Astrocyte of the spinal cord (primary cell): ENCODE data around the gene AMIGO1.
A peak's percentile ranks its signal among the peaks of the same experiment; 100 is the strongest.

Experiments
- DNase-seq: peaks from one replicate; pipeline ENCODE4 v3.0.0; 2011; ENCODE audit warnings: low read depth, low spot score
- H3K4me3 ChIP-seq: 2 replicates; pipeline ENCODE4 v1.5.1; 2011; ENCODE audit warnings: low read depth, mild to moderate bottlenecking, low read length, moderate library complexity
- CTCF ChIP-seq: IDR thresholded peaks from 2 replicates; pipeline ENCODE4 v1.5.1; 2012; ENCODE audit warnings: low read depth, mild to moderate bottlenecking, low read length, inconsistent platforms
- in situ Hi-C: cut with HindIII; loops from 2 replicates; pipeline ENCODE4 v1.10.0; 2017; ENCODE audit warnings: low sequenced_read_pairs

The AMIGO1 gene

GRCh38 chr1:109527098-109527811 is 17.7 kb upstream of the AMIGO1 start:
- no peak overlapping the region for H3K4me3 ChIP-seq
- in situ Hi-C loops = no loop called here
- no peak for DNase-seq
- TF ChIP-seq CTCF = no peak

- in situ Hi-C loops = no loop called here
Observed at GRCh38 chr1:109523706-109524105, 14.2 kb upstream of the AMIGO1 start.

GRCh38 chr1:109522026-109522425 is 12.5 kb upstream of the AMIGO1 start:
- no peak for DNase-seq
- in situ Hi-C loops = no loop called here
- TF ChIP-seq CTCF = no peak
- H3K4me3 ChIP-seq = no peak overlapping the region

More at GRCh38 chr1:109523706-109524105, 14.2 kb upstream of the AMIGO1 start:
- no peak overlapping the region for H3K4me3 ChIP-seq
- peak; percentile 33 for DNase-seq
- TF ChIP-seq CTCF = no peak

- H3K4me3 ChIP-seq = no peak overlapping the region
- DNase-seq = no peak
- TF ChIP-seq CTCF = no peak
- in situ Hi-C loops = no loop called here
Observed at GRCh38 chr1:109521002-109521951, 11.8 kb upstream of the AMIGO1 start.

GRCh38 chr1:109517337-109517736 is 7.8 kb upstream of the AMIGO1 start:
- in situ Hi-C loops = no loop called here
- TF ChIP-seq CTCF = no peak
- DNase-seq = no peak
- no peak overlapping the region for H3K4me3 ChIP-seq

- no peak overlapping the region for H3K4me3 ChIP-seq
- no peak for TF ChIP-seq CTCF
- in situ Hi-C loops = no loop called here
- no peak for DNase-seq
Observed at GRCh38 chr1:109516872-109517271, 7.3 kb upstream of the AMIGO1 start.
